BLaER1 (cell line): ENCODE measurements around the gene HHAT.

Source experiments
- H3K27ac ChIP-seq: shearing (Covaris generic); formaldehyde crosslinking; 2 replicates; pipeline ENCODE4 v1.8.1; 2022
- H3K27me3 ChIP-seq: shearing (Covaris generic); formaldehyde crosslinking; 2 replicates; pipeline ENCODE4 v1.8.1; 2022
- H3K36me3 ChIP-seq: shearing (Covaris generic); formaldehyde crosslinking; 2 replicates; pipeline ENCODE4 v1.8.1; 2022
- H3K4me1 ChIP-seq: shearing (Covaris generic); formaldehyde crosslinking; 2 replicates; pipeline ENCODE4 v1.8.1; 2022
- H3K4me2 ChIP-seq: shearing (Covaris generic); formaldehyde crosslinking; 2 replicates; pipeline ENCODE4 v1.8.1; 2022
- H3K4me3 ChIP-seq: shearing (Covaris generic); formaldehyde crosslinking; 2 replicates; pipeline ENCODE4 v1.8.1; 2022
- H3K9ac ChIP-seq: shearing (Covaris generic); formaldehyde crosslinking; 2 replicates; pipeline ENCODE4 v1.8.1; 2022
- H3K9me3 ChIP-seq: shearing (Covaris generic); formaldehyde crosslinking; 2 replicates; pipeline ENCODE4 v1.8.1; 2022
- H4K20me1 ChIP-seq: shearing (Covaris generic); formaldehyde crosslinking; 2 replicates; pipeline ENCODE4 v1.8.1; 2022
- Cebpa-rat ChIP-seq: shearing (Covaris generic); IDR thresholded peaks from 2 replicates; pipeline ENCODE4 v1.8.1; 2022

The HHAT gene

GRCh38 chr1:210553711-210554110 lies 225.0 kb downstream of the HHAT start:
- Histone ChIP-seq H4K20me1 (no peaks in the 10 kb centered on the region), H3K36me3 (no peaks in the 10 kb centered on the region), H3K4me3 (no peak overlapping the region), H3K9me3 (no peaks in the 10 kb centered on the region), H3K4me2 (no peak overlapping the region), H3K27ac (no peak overlapping the region), H3K4me1 (no peaks in the 10 kb centered on the region), H3K27me3 (no peaks in the 10 kb centered on the region), H3K9ac (no peak overlapping the region)
- no peak for TF ChIP-seq Cebpa-rat

DNA sequence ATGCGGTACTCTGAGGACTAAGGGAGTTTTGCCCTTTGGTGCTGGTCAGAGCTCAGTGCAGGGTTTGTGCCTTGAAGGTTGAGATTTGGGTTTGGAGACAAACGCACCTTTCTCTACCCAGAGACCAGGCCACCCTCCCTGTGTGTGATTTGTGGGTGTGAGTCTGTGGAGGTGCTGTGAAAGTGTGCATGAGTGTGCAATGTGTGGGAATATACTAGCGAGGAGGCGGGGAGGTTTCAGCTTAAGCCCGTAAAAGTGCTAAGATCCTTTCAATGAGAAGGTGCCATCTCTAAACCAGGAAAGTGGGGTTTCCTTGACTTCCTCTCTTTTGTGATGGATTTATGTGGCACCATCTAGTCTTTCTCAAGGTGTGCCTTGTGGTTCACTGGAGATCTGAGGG lies 225.7 kb downstream of the HHAT start:
- H4K20me1 ChIP-seq = no peaks in the 10 kb centered on the region
- H3K4me1 ChIP-seq = no peaks in the 10 kb centered on the region
- no peaks in the 10 kb centered on the region for H3K36me3 ChIP-seq
- no peak overlapping the region for H3K9ac ChIP-seq
- no peak overlapping the region for H3K27ac ChIP-seq
- no peaks in the 10 kb centered on the region for H3K27me3 ChIP-seq
- no peak overlapping the region for H3K4me3 ChIP-seq
- no peaks in the 10 kb centered on the region for H3K9me3 ChIP-seq
- H3K4me2 ChIP-seq = no peak overlapping the region
- no peak for TF ChIP-seq Cebpa-rat

DNA sequence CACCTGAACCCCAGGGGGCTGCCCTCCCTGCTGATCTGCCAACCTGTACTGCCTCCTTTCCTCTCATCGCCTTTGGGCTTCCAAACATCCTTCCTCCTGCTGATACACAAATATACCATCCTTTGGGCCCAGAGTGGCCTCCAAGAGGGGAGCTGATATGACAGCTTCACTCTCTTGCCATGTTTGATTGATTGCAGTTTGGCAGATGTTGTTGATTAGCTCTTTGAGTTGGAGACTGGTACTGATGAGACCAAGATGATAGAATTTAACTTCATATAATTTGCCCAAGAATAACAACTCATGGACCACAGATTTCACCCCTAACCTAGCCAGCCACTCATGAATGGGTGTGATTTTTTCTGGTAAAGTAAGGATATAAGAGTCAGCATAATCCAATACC lies 227.8 kb downstream of the HHAT start:
- no peaks in the 10 kb centered on the region for H3K4me1 ChIP-seq
- H3K9ac ChIP-seq = no peak overlapping the region
- TF ChIP-seq Cebpa-rat = no peak
- no peaks in the 10 kb centered on the region for H3K36me3 ChIP-seq
- no peak overlapping the region for H3K4me3 ChIP-seq
- no peaks in the 10 kb centered on the region for H3K27me3 ChIP-seq
- no peak overlapping the region for H3K27ac ChIP-seq
- no peaks in the 10 kb centered on the region for H3K9me3 ChIP-seq
- H4K20me1 ChIP-seq = no peaks in the 10 kb centered on the region
- no peak overlapping the region for H3K4me2 ChIP-seq

- Histone ChIP-seq H3K9ac (no peak overlapping the region), H3K27me3 (no peaks in the 10 kb centered on the region), H3K36me3 (no peaks in the 10 kb centered on the region), H3K27ac (no peak overlapping the region), H3K9me3 (no peaks in the 10 kb centered on the region), H4K20me1 (no peaks in the 10 kb centered on the region), H3K4me3 (no peak overlapping the region), H3K4me1 (no peaks in the 10 kb centered on the region), H3K4me2 (no peak overlapping the region)
- no peak for TF ChIP-seq Cebpa-rat
Measured at GRCh38 chr1:210557426-210558077, 228.8 kb downstream of the HHAT start.

- H3K27ac ChIP-seq = no peak overlapping the region
- TF ChIP-seq Cebpa-rat = no peak
Measured at GRCh38 chr1:210558302-210558701, 229.6 kb downstream of the HHAT start.

DNA sequence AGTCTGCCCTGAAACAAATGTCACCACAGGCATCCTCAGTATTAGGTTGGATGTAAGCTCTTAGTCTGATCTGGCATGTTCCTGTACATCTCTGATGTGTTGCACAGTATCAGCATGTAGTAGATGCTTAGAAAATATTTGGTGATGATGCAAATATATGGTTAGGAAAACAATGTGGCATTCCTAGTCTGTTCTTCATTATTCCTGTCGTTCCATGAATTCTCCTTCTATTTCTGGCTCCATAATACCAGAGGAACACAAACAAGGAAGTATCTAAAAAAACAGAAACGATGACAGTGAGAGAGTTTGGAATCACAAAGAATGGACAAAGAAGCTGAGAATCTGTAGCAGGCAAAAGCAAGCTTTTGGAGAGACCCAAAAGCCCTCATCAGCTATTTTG lies 236.6 kb downstream of the HHAT start:
- no peak overlapping the region for H3K4me3 ChIP-seq

More at GRCh38 chr1:210558302-210558701, 229.6 kb downstream of the HHAT start:
- Histone ChIP-seq H3K27me3 (no peaks in the 10 kb centered on the region), H3K4me2 (no peak overlapping the region), H3K9ac (no peak overlapping the region), H4K20me1 (no peaks in the 10 kb centered on the region), H3K36me3 (no peaks in the 10 kb centered on the region), H3K4me3 (no peak overlapping the region), H3K4me1 (no peaks in the 10 kb centered on the region), H3K9me3 (no peaks in the 10 kb centered on the region)

DNA sequence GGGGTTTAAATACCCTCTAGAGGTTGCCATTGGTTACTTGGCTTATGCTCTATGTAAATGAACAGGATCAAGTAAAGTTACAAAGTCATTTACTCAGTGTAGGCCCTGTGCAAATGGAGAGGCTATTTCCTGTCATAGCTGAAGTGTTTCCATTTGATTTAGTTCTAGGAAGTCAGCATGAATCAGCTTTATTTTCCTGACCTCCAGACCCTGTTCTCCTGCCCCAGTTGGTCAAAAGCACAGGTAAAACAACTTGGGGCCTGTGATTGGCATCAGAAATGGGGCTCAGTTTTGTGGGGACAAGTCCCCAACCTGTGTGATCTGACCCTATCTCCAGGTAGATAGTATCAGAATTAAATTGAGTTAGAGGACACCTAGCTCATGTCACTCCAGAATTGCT lies 239.9 kb downstream of the HHAT start:
- TF ChIP-seq Cebpa-rat = no peak
- no peaks in the 10 kb centered on the region for H3K36me3 ChIP-seq
- no peak overlapping the region for H3K27ac ChIP-seq
- no peaks in the 10 kb centered on the region for H4K20me1 ChIP-seq
- H3K27me3 ChIP-seq = no peaks in the 10 kb centered on the region
- no peak overlapping the region for H3K9ac ChIP-seq
- H3K9me3 ChIP-seq = no peaks in the 10 kb centered on the region
- no peaks in the 10 kb centered on the region for H3K4me1 ChIP-seq
- H3K4me2 ChIP-seq = no peak overlapping the region
- no peak overlapping the region for H3K4me3 ChIP-seq

More for the DNA sequence above, 236.6 kb downstream of the HHAT start:
- H3K27me3 ChIP-seq = no peaks in the 10 kb centered on the region
- H3K9me3 ChIP-seq = no peaks in the 10 kb centered on the region
- H3K4me2 ChIP-seq = no peak overlapping the region
- no peaks in the 10 kb centered on the region for H3K36me3 ChIP-seq
- H4K20me1 ChIP-seq = no peaks in the 10 kb centered on the region
- no peak overlapping the region for H3K27ac ChIP-seq
- no peak for TF ChIP-seq Cebpa-rat
- no peak overlapping the region for H3K9ac ChIP-seq
- H3K4me1 ChIP-seq = no peaks in the 10 kb centered on the region

DNA sequence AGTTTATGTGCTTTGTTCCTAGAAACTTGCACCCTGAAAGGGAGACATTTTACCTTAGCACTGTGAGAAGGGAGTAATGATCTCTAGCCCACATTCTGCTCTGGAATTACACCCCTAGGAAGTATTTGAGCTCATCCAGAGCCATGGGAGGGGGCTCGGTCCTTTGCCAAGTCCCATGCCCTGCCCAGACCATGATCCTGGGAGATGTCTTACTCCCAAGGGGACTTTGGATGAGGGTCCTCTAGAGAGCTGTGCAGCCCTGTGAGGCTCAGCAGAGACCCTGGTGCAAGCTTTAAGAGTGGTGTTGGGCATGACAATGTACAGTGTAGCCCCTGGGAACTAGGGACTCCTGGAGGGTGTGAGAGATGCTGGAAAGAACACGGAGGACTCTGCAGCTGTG lies 241.4 kb downstream of the HHAT start:
- no peak overlapping the region for H3K27ac ChIP-seq
- no peak for TF ChIP-seq Cebpa-rat

GRCh38 chr1:210571356-210572284 lies 242.9 kb downstream of the HHAT start:
- TF ChIP-seq Cebpa-rat = no peak
- Histone ChIP-seq H3K4me1 (no peaks in the 10 kb centered on the region), H3K4me2 (no peak overlapping the region), H4K20me1 (no peaks in the 10 kb centered on the region), H3K9ac (no peak overlapping the region), H3K27ac (no peak overlapping the region), H3K27me3 (no peaks in the 10 kb centered on the region), H3K9me3 (no peaks in the 10 kb centered on the region), H3K4me3 (no peak overlapping the region), H3K36me3 (no peaks in the 10 kb centered on the region)

More for the DNA sequence above, 241.4 kb downstream of the HHAT start:
- Histone ChIP-seq H3K27me3 (no peaks in the 10 kb centered on the region), H3K9ac (no peak overlapping the region), H4K20me1 (no peaks in the 10 kb centered on the region), H3K9me3 (no peaks in the 10 kb centered on the region), H3K4me3 (no peak overlapping the region), H3K4me2 (no peak overlapping the region), H3K4me1 (no peaks in the 10 kb centered on the region), H3K36me3 (no peaks in the 10 kb centered on the region)

DNA sequence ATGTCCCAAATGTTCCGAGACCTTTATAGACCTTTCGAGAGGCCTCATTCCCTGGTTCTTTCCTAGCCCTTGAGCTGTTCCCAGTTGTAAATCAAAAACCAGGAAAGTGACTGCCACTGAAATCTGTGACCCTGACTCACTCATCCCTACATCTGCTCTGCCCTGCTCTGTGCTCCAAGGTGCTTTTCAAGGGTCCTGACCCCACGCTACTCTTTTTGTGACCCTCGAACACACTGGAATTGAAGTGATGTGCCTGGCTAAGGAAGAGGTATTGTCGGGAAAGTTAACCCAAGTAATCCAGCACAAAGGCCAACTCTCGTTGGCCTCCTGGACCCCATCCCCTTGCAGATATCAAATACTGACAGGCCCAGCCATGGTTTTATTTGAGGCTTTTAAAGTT lies 244.4 kb downstream of the HHAT start:
- H3K4me2 ChIP-seq = no peak overlapping the region
- no peaks in the 10 kb centered on the region for H4K20me1 ChIP-seq
- no peaks in the 10 kb centered on the region for H3K9me3 ChIP-seq
- H3K27ac ChIP-seq = no peak overlapping the region
- H3K27me3 ChIP-seq = no peaks in the 10 kb centered on the region
- H3K4me3 ChIP-seq = no peak overlapping the region
- no peak overlapping the region for H3K9ac ChIP-seq
- no peak for TF ChIP-seq Cebpa-rat
- H3K4me1 ChIP-seq = no peaks in the 10 kb centered on the region
- H3K36me3 ChIP-seq = no peaks in the 10 kb centered on the region
